Activated T-cell treated with anti-CD3 and anti-CD28 coated beads, Interleukin-2, amount 50 U/mL, for 24 hours (primary cell): ENCODE results near the gene IFNA16.
"Not testable (repeated sequence)": the region's sequence is repeated elsewhere in the genome, so short reads cannot be mapped to it uniquely, and the experiment has no call there.

Source experiments
- DNase-seq: peaks from one replicate; pipeline ENCODE4 v3.0.0-alpha.2; 2020
- H3K27ac Mint-ChIP-seq: 2 replicates; pipeline ENCODE4 v1.8.0; 2020; ENCODE audit warnings: mild to moderate bottlenecking, mixed read lengths
- H3K27me3 Mint-ChIP-seq: 2 replicates; pipeline ENCODE4 v1.8.0; 2020; ENCODE audit warnings: mixed read lengths
- H3K36me3 Mint-ChIP-seq: 2 replicates; pipeline ENCODE4 v1.8.0; 2020; ENCODE audit warnings: low read depth, mixed read lengths
- H3K4me1 Mint-ChIP-seq: 2 replicates; pipeline ENCODE4 v1.8.0; 2020; ENCODE audit warnings: low read depth, mixed read lengths
- H3K4me3 Mint-ChIP-seq: 2 replicates; pipeline ENCODE4 v1.8.0; 2020; ENCODE audit warnings: mild to moderate bottlenecking, moderate library complexity, mixed read lengths
- H3K9me3 Mint-ChIP-seq: 2 replicates; pipeline ENCODE4 v1.8.0; 2020; ENCODE audit warnings: mixed read lengths

Gene IFNA16

GRCh38 chr9:21217211-21217610 is at the start of gene IFNA16:
TSS of gene IFNA16 (minus strand) at chr9:21217311. CDS start at chr9:21217305, 6 bp downstream.
- H3K27me3 Mint-ChIP-seq: peaks cover 46% of the 10 kb centered on the region
- H3K4me3 Mint-ChIP-seq, H3K27ac Mint-ChIP-seq, DNase-seq, H3K9me3 Mint-ChIP-seq, H3K4me1 Mint-ChIP-seq, H3K36me3 Mint-ChIP-seq: not testable (repeated sequence)

- DNase-seq: no peak
- peaks cover 2% of the 10 kb centered on the region for H3K9me3 Mint-ChIP-seq
- peaks cover 14% of the 10 kb centered on the region for H3K27me3 Mint-ChIP-seq
- no peak overlapping the region for H3K27ac Mint-ChIP-seq
- no peak overlapping the region for H3K4me3 Mint-ChIP-seq
- H3K4me1 Mint-ChIP-seq: peaks cover 2% of the 10 kb centered on the region
- no peaks in the 10 kb centered on the region for H3K36me3 Mint-ChIP-seq
Measured at GRCh38 chr9:21265421-21266189, 48.5 kb upstream of the IFNA16 start.

GRCh38 chr9:21255538-21256212 is 38.6 kb upstream of the IFNA16 start:
- Mint-ChIP-seq H3K9me3 (no peaks in the 10 kb centered on the region), H3K27ac (no peak overlapping the region), H3K27me3 (peaks cover 5% of the 10 kb centered on the region), H3K4me1 (peaks cover 4% of the 10 kb centered on the region), H3K36me3 (no peaks in the 10 kb centered on the region), H3K4me3 (no peak overlapping the region)
- no peak for DNase-seq

GRCh38 chr9:21252721-21253547 is 35.8 kb upstream of the IFNA16 start:
- Mint-ChIP-seq H3K9me3 (no peaks in the 10 kb centered on the region), H3K36me3 (no peaks in the 10 kb centered on the region), H3K4me1 (peaks cover 4% of the 10 kb centered on the region), H3K4me3 (no peak overlapping the region), H3K27me3 (peaks cover 8% of the 10 kb centered on the region), H3K27ac (no peak overlapping the region)
- no peak for DNase-seq

- Mint-ChIP-seq H3K4me3 (no peak overlapping the region), H3K36me3 (no peaks in the 10 kb centered on the region), H3K27ac (no peak overlapping the region), H3K4me1 (peaks cover 4% of the 10 kb centered on the region), H3K9me3 (no peaks in the 10 kb centered on the region), H3K27me3 (peaks cover 8% of the 10 kb centered on the region)
- DNase-seq: no peak
Measured at GRCh38 chr9:21251638-21252037, 34.5 kb upstream of the IFNA16 start.

- no peak overlapping the region for H3K27ac Mint-ChIP-seq
- H3K9me3 Mint-ChIP-seq: no peaks in the 10 kb centered on the region
- no peak for DNase-seq
- H3K4me3 Mint-ChIP-seq: no peak overlapping the region
- no peaks in the 10 kb centered on the region for H3K36me3 Mint-ChIP-seq
- peaks cover 4% of the 10 kb centered on the region for H3K4me1 Mint-ChIP-seq
- peaks cover 8% of the 10 kb centered on the region for H3K27me3 Mint-ChIP-seq
Measured at GRCh38 chr9:21251190-21251589, 34.1 kb upstream of the IFNA16 start.

- Mint-ChIP-seq H3K9me3 (no peaks in the 10 kb centered on the region), H3K27me3 (peaks cover 13% of the 10 kb centered on the region), H3K36me3 (no peaks in the 10 kb centered on the region), H3K4me3 (no peak overlapping the region), H3K27ac (no peak overlapping the region), H3K4me1 (peaks cover 3% of the 10 kb centered on the region)
- no peak for DNase-seq
Measured at GRCh38 chr9:21244836-21245235, 27.7 kb upstream of the IFNA16 start.

- Mint-ChIP-seq H3K36me3 (no peaks in the 10 kb centered on the region), H3K27me3 (peaks cover 7% of the 10 kb centered on the region), H3K4me1 (peaks cover 13% of the 10 kb centered on the region), H3K27ac (no peak within 1 kb of the TSS), H3K9me3 (no peaks in the 10 kb centered on the region), H3K4me3 (no peak within 1 kb of the TSS)
- DNase-seq: no peak
Measured at GRCh38 chr9:21239911-21240310, 22.8 kb upstream of the IFNA16 start, which contains the start of gene IFNA14. TSS of gene IFNA14 (minus strand) at chr9:21240005. CDS start at chr9:21239935, 70 bp downstream.

- not testable (repeated sequence) for H3K27me3 Mint-ChIP-seq, DNase-seq, H3K36me3 Mint-ChIP-seq, H3K4me1 Mint-ChIP-seq, H3K27ac Mint-ChIP-seq, H3K9me3 Mint-ChIP-seq, H3K4me3 Mint-ChIP-seq
Measured at GRCh38 chr9:21236360-21236714, 19.2 kb upstream of the IFNA16 start.

- H3K4me3 Mint-ChIP-seq, H3K9me3 Mint-ChIP-seq, H3K27ac Mint-ChIP-seq: not testable (repeated sequence)
Measured at GRCh38 chr9:21235468-21236359, 18.6 kb upstream of the IFNA16 start.

GRCh38 chr9:21234153-21234687 is 17.1 kb upstream of the IFNA16 start:
- H3K27ac Mint-ChIP-seq: no peak overlapping the region
- DNase-seq: no peak
- H3K4me1 Mint-ChIP-seq: peaks cover 10% of the 10 kb centered on the region
- H3K4me3 Mint-ChIP-seq: no peak overlapping the region
- H3K9me3 Mint-ChIP-seq: no peaks in the 10 kb centered on the region
- no peaks in the 10 kb centered on the region for H3K27me3 Mint-ChIP-seq
- H3K36me3 Mint-ChIP-seq: no peaks in the 10 kb centered on the region

More at GRCh38 chr9:21235468-21236359, 18.6 kb upstream of the IFNA16 start:
- not testable (repeated sequence) for H3K4me1 Mint-ChIP-seq, H3K27me3 Mint-ChIP-seq, H3K36me3 Mint-ChIP-seq
- peak; percentile 29 for DNase-seq

GRCh38 chr9:21233258-21233657 is 16.1 kb upstream of the IFNA16 start:
- Mint-ChIP-seq H3K27ac (no peak overlapping the region), H3K27me3 (no peaks in the 10 kb centered on the region)

GRCh38 chr9:21228122-21228521 is 11.0 kb upstream of the IFNA16 start, which contains the start of gene IFNA17:
TSS of gene IFNA17 (minus strand) at chr9:21228222. CDS start at chr9:21228173, 49 bp downstream.
- no peak within 1 kb of the TSS for H3K4me3 Mint-ChIP-seq
- peaks cover 3% of the 10 kb centered on the region for H3K27me3 Mint-ChIP-seq
- no peak for DNase-seq
- no peak within 1 kb of the TSS for H3K27ac Mint-ChIP-seq
- no peaks in the 10 kb centered on the region for H3K9me3 Mint-ChIP-seq
- no peaks in the 10 kb centered on the region for H3K4me1 Mint-ChIP-seq
- H3K36me3 Mint-ChIP-seq: no peaks in the 10 kb centered on the region

More at GRCh38 chr9:21233258-21233657, 16.1 kb upstream of the IFNA16 start:
- Mint-ChIP-seq H3K9me3 (no peaks in the 10 kb centered on the region), H3K4me1 (peaks cover 10% of the 10 kb centered on the region), H3K4me3 (no peak overlapping the region), H3K36me3 (no peaks in the 10 kb centered on the region)
- no peak for DNase-seq
